ENCODE results near the gene NTM. TPM values are rescaled to one million over a fixed set of nuclear protein-coding genes. Genes with fewer than 3 reads are reported as not detected.

NTM gene
- total and polyA plus RNA-seq, 2 of the 8 experiments (the other 6 are each of a cell fraction or from before 2014, with no cell fraction given) = 13.4 to 20.0 TPM

DNA sequence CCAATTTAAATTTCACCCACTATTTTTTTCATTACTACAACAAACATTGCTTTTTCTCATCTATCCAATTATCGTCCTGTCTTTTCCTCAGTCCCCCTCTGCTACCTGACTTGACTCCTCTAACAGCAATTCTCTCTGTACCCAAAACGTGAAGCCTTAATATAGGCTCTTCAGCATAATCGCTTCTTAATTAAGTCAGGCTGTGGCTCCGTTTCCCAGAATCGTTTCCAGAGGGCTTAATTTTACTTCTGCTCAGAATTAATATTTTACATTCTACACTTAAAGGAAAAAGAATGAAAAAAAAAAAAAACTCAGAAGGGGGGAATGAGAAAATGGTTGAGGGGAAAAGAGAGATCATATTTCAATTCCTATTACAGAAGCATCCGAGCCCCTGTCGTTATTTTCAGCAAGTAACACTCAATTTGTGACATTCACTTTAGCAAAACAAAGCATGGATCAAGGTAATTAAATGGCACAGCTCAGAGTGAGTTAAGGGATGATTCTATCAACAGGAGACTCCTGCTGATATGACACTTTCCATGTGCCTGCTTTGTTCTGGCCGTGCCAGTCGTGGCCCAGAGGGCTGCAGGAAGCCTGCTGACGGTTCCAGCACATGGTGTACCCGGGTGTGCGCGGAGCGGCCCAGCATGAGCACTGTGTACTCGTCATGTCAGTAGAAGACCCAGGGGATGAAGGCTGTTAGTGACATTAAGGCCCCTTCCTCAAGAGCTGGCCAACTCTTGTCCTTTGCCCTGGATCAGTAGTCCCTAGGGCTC lies 272.5 kb downstream of the NTM start:
- Histone ChIP-seq H4K20me1 (replicated peaks in 1 of 2; ENCODE audit: control insufficient read depth in 1 of 2, insufficient read depth in 2 of 2, low read length in 2 of 2) (no peaks in the 10 kb centered on the region), H2BK12ac (ENCODE audit: low read depth, low read length) (0 out of 2 replicates have a peak overlapping the region, but pooled peaks have one; percentile 51), H2BK20ac (ENCODE audit: low read length) (no peak overlapping the region), H4K8ac (ENCODE audit: extremely low read depth, insufficient read depth, low read length) (no peak overlapping the region), H3K23me2 (ENCODE audit: low read depth, low read length) (no peaks in the 10 kb centered on the region), H3K27me3 (replicated peaks in 1 of 4; ENCODE audit: control insufficient read depth in 3 of 4, extremely low read depth in 1 of 4, insufficient read depth in 3 of 4, low read length in 3 of 4) (no peaks in the 10 kb centered on the region; a peak in 1 of 7 replicates), H3K79me2 (ENCODE audit: control insufficient read depth in 1 of 2, insufficient read depth in 2 of 2, low read length in 2 of 2) (no peaks in the 10 kb centered on the region), H2AFZ (ENCODE audit: low read length) (no peak overlapping the region), H3K4ac (replicated peaks; ENCODE audit: insufficient read length, low read depth, low read length) (no peak overlapping the region), H2BK120ac (replicated peaks; ENCODE audit: low read depth, low read length) (peak overlapping the region; percentile 19), H2AK5ac (ENCODE audit: low read depth, low read length) (0 out of 2 replicates have a peak overlapping the region, but pooled peaks have one; percentile 1), H3K36me3 (ENCODE audit: control insufficient read depth in 2 of 4, insufficient read depth in 4 of 4, low read length in 3 of 4) (no peaks in the 10 kb centered on the region), H3K9ac (replicated peaks in 1 of 4; ENCODE audit: extremely low read depth in 1 of 4, low read depth in 3 of 4, low read length in 3 of 4) (no peak overlapping the region), H3K14ac (ENCODE audit: insufficient read length) (no peak overlapping the region), H3K79me1 (ENCODE audit: low read depth, low read length) (no peaks in the 10 kb centered on the region), H3K18ac (ENCODE audit: extremely low read depth, low read length) (peak overlapping the region; percentile 62), H4K91ac (replicated peaks; ENCODE audit: insufficient read length, low read length) (peak overlapping the region; percentile 12), H2BK5ac (ENCODE audit: low read depth, low read length) (no peak overlapping the region), H3K4me3 (ENCODE audit: extremely low read depth in 1 of 4, insufficient read depth in 2 of 4, low read depth in 3 of 4, low read length in 4 of 4) (no peak overlapping the region), H3K27ac (ENCODE audit: low read depth, low read length) (no peak overlapping the region), H3K56ac (replicated peaks; ENCODE audit: insufficient read length, low read depth, low read length) (no peak overlapping the region), H3K4me2 (ENCODE audit: insufficient read depth in 1 of 2, low read depth in 2 of 2, low read length in 2 of 2) (no peak overlapping the region), H4K5ac (ENCODE audit: insufficient read length, low read depth, low read length) (peak overlapping the region; percentile 16), H2BK15ac (ENCODE audit: low read length) (no peak overlapping the region), H3K23ac (ENCODE audit: insufficient read length) (no peak overlapping the region), H3K4me1 (replicated peaks in 1 of 4; ENCODE audit: control insufficient read depth in 3 of 4, insufficient read depth in 4 of 4, low read length in 3 of 4) (peaks cover 9 to 27% (median 22%) of the 10 kb centered on the region in 4 experiments), H3K9me3 (ENCODE audit: insufficient read depth in 2 of 2, low read depth in 1 of 2, low read length in 1 of 2) (no peaks in the 10 kb centered on the region)
- FAIRE-seq = no peak
- ChIA-PET POLR2A (ENCODE audit: partially characterized antibody) (interaction anchor here (0.8 to 1.6 kb wide), 3 partner anchors 8 to 14 kb away, joined by 3 to 7 read pairs (median 3); no protein-coding TSS in a partner anchor), CTCF (ENCODE audit: partially characterized antibody) (interaction anchor here (1.0 to 1.7 kb wide), 4 partner anchors 9 to 156 kb away, joined by 3 to 5 read pairs (median 4); no protein-coding TSS in a partner anchor)
- 77 to 100% methylated on average over 1 to 15 of the region's 15 CpGs for WGBS, 2 experiments (ENCODE audit: extremely low coverage in 1 of 2, insufficient coverage in 1 of 2, insufficient read length in 1 of 2, insufficient replicate concordance in 2 of 2, low coverage in 1 of 2, low lambda C conversion rate in 2 of 2, missing lambda C conversion rate in 1 of 2)
- no peak for DNase-seq (ENCODE audit: low read depth in 1 of 2, low spot score in 2 of 2)
- TF ChIP-seq MAX (IDR thresholded peaks at IDR 0.05) (peak; percentile 46; the same call in 1 of the 2 replicates), SIRT6 (IDR thresholded peaks at IDR 0.05; ENCODE audit: low read length) (no peak), YY1 (IDR thresholded peaks at IDR 0.05; ENCODE audit: low read depth, low read length) (no peak), BRCA1 (IDR thresholded peaks at IDR 0.05; ENCODE audit: low read depth, low read length) (no peak), ATF2 (IDR thresholded peaks at IDR 0.05; ENCODE audit: low read length) (no peak), CTBP2 (IDR thresholded peaks at IDR 0.05; ENCODE audit: borderline replicate concordance, insufficient read depth, insufficient read length, low read length) (no peak), MAFK (IDR thresholded peaks at IDR 0.05; ENCODE audit: low read depth, low read length) (no peak)
- TF ChIP-seq, protein P1, sequence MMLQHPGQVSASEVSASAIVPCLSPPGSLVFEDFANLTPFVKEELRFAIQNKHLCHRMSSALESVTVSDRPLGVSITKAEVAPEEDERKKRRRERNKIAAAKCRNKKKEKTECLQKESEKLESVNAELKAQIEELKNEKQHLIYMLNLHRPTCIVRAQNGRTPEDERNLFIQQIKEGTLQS (IDR thresholded peaks at IDR 0.05; ENCODE audit: insufficient read depth, low read depth, low read length) = no peak
